K562 (cell line): Measurements from ENCODE around the gene SNPH. TPM values are rescaled to one million over a fixed set of nuclear protein-coding genes. Genes with fewer than 3 reads are reported as not detected.
A peak's percentile ranks its signal among the peaks of the same experiment; 100 is the strongest.

Experiments
- ASH1L ChIP-seq: fragments of 450-650 bp; IDR thresholded peaks from 2 replicates; pipeline ENCODE4 v1.6.1; 2018; ENCODE audit warnings: borderline replicate concordance, mild to moderate bottlenecking, low read depth; ENCODE audit not compliant: partially characterized antibody
- CHD4 ChIP-seq: fragments of 200-600 bp; sonication (generic); IDR thresholded peaks from 3 replicates; pipeline ENCODE4 v1.6.1; 2012; ENCODE audit warnings: low read depth, mild to moderate bottlenecking, mixed read lengths, low read length, inconsistent platforms; ENCODE audit not compliant: insufficient read depth, insufficient replicate concordance, poor library complexity, severe bottlenecking
- MGA ChIP-seq: fragments of 450-650 bp; IDR thresholded peaks from 2 replicates; pipeline ENCODE4 v1.6.1; 2016; ENCODE audit warnings: mild to moderate bottlenecking, moderate library complexity
- NFE2L1 ChIP-seq: fragments of 450-650 bp; IDR thresholded peaks from 2 replicates; pipeline ENCODE4 v1.6.1; 2016; ENCODE audit warnings: missing genetic modification characterization, low read depth, mild to moderate bottlenecking, missing compliant biosample characterization, moderate library complexity, borderline replicate concordance
- RUNX1 ChIP-seq: sonication (generic); IDR thresholded peaks from 2 replicates; pipeline ENCODE4 v1.6.1; 2016; ENCODE audit warnings: antibody characterized with exemption, low read depth
- SMARCE1 ChIP-seq: fragments of 450-650 bp; IDR thresholded peaks from 2 replicates; pipeline ENCODE4 v1.7.1; 2016; ENCODE audit warnings: mild to moderate bottlenecking
- TEAD4 ChIP-seq, 2 experiments: sonication (generic) in 1 of 2; formaldehyde crosslinking in 1 of 2; IDR thresholded peaks; 2 replicates each; pipeline versions ENCODE4 v1.6.1 to v1.8.0; 2012 to 2022; ENCODE audit warnings: borderline replicate concordance in 1 of 2, inconsistent platforms in 1 of 2, low read length in 1 of 2, mild to moderate bottlenecking in 1 of 2, missing genetic modification reagents in 1 of 2
- THRAP3 ChIP-seq: fragments of 450-650 bp; IDR thresholded peaks from 2 replicates; pipeline ENCODE4 v1.6.1; 2016; ENCODE audit warnings: mild to moderate bottlenecking, inconsistent platforms, borderline replicate concordance
- ZFP1 ChIP-seq: fragments of 450-650 bp; formaldehyde crosslinking; IDR thresholded peaks from 2 replicates; pipeline ENCODE4 v1.4.0; 2020; ENCODE audit warnings: mild to moderate bottlenecking, mixed read lengths
- ZNF280B ChIP-seq: fragments of 250-450 bp; sonication (Bioruptor Pico); IDR thresholded peaks from 2 replicates; pipeline ENCODE4 v1.5.1; 2021; ENCODE audit warnings: mild to moderate bottlenecking
- ZNF398 ChIP-seq: fragments of 250-450 bp; sonication (Bioruptor Pico); IDR thresholded peaks from 2 replicates; pipeline ENCODE4 v1.8.0; 2021; ENCODE audit warnings: moderate library complexity, mild to moderate bottlenecking, inconsistent platforms
- ZSCAN29 ChIP-seq: fragments of 450-650 bp; IDR thresholded peaks from 2 replicates; pipeline ENCODE4 v1.6.1; 2017
- polyA plus RNA-seq, 8 experiments: library from polyadenylated mRNA; depleted of rRNA in 4 of 8; stranded (reverse) in 5 of 8; unstranded in 3 of 8; fragments of >200 nt; fragmentation: Nextera tagmentation in 2 of 8; fragmentation: Illumina TruSeq in 1 of 8; extraction: Ambion mirVana in 2 of 8; extraction: Trizol in 1 of 8; gene quantifications; 2 replicates each; pipeline versions ENCODE4 v1.2.1 to v1.2.3, GENCODE V29; 2011 to 2014; ENCODE audit warnings: inconsistent platforms in 1 of 8, missing spikeins in 1 of 8
- total RNA-seq, 7 experiments: library from RNA; depleted of rRNA in 6 of 7; stranded (reverse); fragments of >200 nt in 6 of 7; fragmentation: Illumina TruSeq in 2 of 7; extraction: Trizol in 2 of 7; gene quantifications; 2 replicates each; pipeline versions ENCODE4 v1.2.1 to v1.2.3, GENCODE V29; 2011 to 2021; ENCODE audit warnings: low replicate concordance in 1 of 7

SNPH gene
- total and polyA plus RNA-seq, 9 of the 15 experiments (the other 6 are each of a cell fraction or from before 2014, with no cell fraction given) = 0.03 to 4.2 (median 1.4) TPM

- TF ChIP-seq SMARCE1 = peak; percentile 55; the same call in 1 of the 2 replicates
- TF ChIP-seq NFE2L1 (tag) = no peak
- peak; percentile 59 for TF ChIP-seq TEAD4 (IDR thresholded peaks at IDR 0.05; ENCODE audit: low read length)
- TF ChIP-seq TEAD4 (CRISPR knock-in tag; IDR thresholded peaks at IDR 0.05; ENCODE audit: borderline replicate concordance) = no peak
- no peak for TF ChIP-seq ZNF280B (CRISPR knock-in tag)
- TF ChIP-seq RUNX1 = no peak
- no peak for TF ChIP-seq CHD4
- TF ChIP-seq THRAP3 = no peak
- no peak for TF ChIP-seq ZSCAN29
- no peak for TF ChIP-seq ZNF398
- TF ChIP-seq ASH1L = no peak
- no peak for TF ChIP-seq ZFP1 (CRISPR knock-in tag)
- no peak for TF ChIP-seq MGA
Measured at GRCh38 chr20:1265226-1265915, 723 bp upstream of the SNPH start (continued).
